ENCODE results near the gene OXNAD1.
A peak's percentile ranks its signal among the peaks of the same experiment; 100 is the strongest.

The OXNAD1 gene

GRCh38 chr3:16247282-16248061 lies 17.5 kb upstream of the OXNAD1 start:
- DNase-seq, result peak; percentile 52

GRCh38 chr3:16248556-16248955 lies 16.5 kb upstream of the OXNAD1 start:
- no peak for DNase-seq

- no peak for DNase-seq
Measured at GRCh38 chr3:16249336-16249735, 15.7 kb upstream of the OXNAD1 start.

GRCh38 chr3:16249886-16250285 lies 15.1 kb upstream of the OXNAD1 start:
- DNase-seq, result no peak

GRCh38 chr3:16251316-16252085 lies 13.5 kb upstream of the OXNAD1 start:
- DNase-seq, result no peak

GRCh38 chr3:16252243-16252978 lies 12.6 kb upstream of the OXNAD1 start:
- DNase-seq, result no peak

- no peak for DNase-seq
Measured at GRCh38 chr3:16252988-16253387, 12.0 kb upstream of the OXNAD1 start.

GRCh38 chr3:16253601-16254000 lies 11.4 kb upstream of the OXNAD1 start:
- no peak for DNase-seq

GRCh38 chr3:16254916-16255315 lies 10.1 kb upstream of the OXNAD1 start:
- no peak for DNase-seq

GRCh38 chr3:16255326-16255725 lies 9.7 kb upstream of the OXNAD1 start:
- DNase-seq, result no peak

- DNase-seq, result no peak
Measured at GRCh38 chr3:16255726-16256125, 9.3 kb upstream of the OXNAD1 start.

GRCh38 chr3:16257309-16257708 lies 7.7 kb upstream of the OXNAD1 start:
- no peak for DNase-seq

- no peak for DNase-seq
Measured at GRCh38 chr3:16258177-16258576, 6.8 kb upstream of the OXNAD1 start.

GRCh38 chr3:16258866-16259265 lies 6.1 kb upstream of the OXNAD1 start:
- no peak for DNase-seq

GRCh38 chr3:16260046-16260445 lies 5.0 kb upstream of the OXNAD1 start:
- DNase-seq, result no peak

GRCh38 chr3:16262174-16262573 lies 2.8 kb upstream of the OXNAD1 start:
- no peak for DNase-seq

- DNase-seq, result no peak
Measured at GRCh38 chr3:16264174-16264707, 771 bp upstream of the OXNAD1 start.

GRCh38 chr3:16265455-16265786 lies 409 bp downstream of the OXNAD1 start:
- no peak for DNase-seq

GRCh38 chr3:16266714-16267113 lies 1.7 kb downstream of the OXNAD1 start:
- DNase-seq, result no peak

- no peak for DNase-seq
Measured at GRCh38 chr3:16270855-16271254, 5.8 kb downstream of the OXNAD1 start.

- DNase-seq, result no peak
Measured at GRCh38 chr3:16272588-16272987, 7.6 kb downstream of the OXNAD1 start.

GRCh38 chr3:16273867-16274266 lies 8.9 kb downstream of the OXNAD1 start:
- DNase-seq, result no peak

- DNase-seq, result no peak
Measured at GRCh38 chr3:16277471-16277870, 12.5 kb downstream of the OXNAD1 start.
